Measurements from ENCODE around the gene ABCG1. TPM values are rescaled to one million over a fixed set of nuclear protein-coding genes. Genes with fewer than 3 reads are reported as not detected.

The ABCG1 gene
- total and polyA plus RNA-seq, 2 experiments from 2014 or later, result 8.4 to 10.7 TPM

GRCh38 chr21:42215942-42216725 is 2.8 kb upstream of the ABCG1 start:
- no peaks in the 10 kb centered on the region for H4K20me1 ChIP-seq (ENCODE audit: insufficient read depth, poor library complexity, severe bottlenecking)
- no peak overlapping the region for H3K4me2 ChIP-seq
- no peak overlapping the region for H2AFZ ChIP-seq
- DNase-seq (ENCODE audit: low spot score), result no peak
- H3K4me3 ChIP-seq, result no peak overlapping the region
- WGBS (ENCODE audit: low lambda C conversion rate, missing lambda C conversion rate), result 91% methylated on average over 9 of the region's 9 CpGs
- peaks cover 14% of the 10 kb centered on the region for H3K4me1 ChIP-seq (ENCODE audit: insufficient read depth)
- H3K9me2 ChIP-seq (replicated peaks; ENCODE audit: insufficient read depth), result no peaks in the 10 kb centered on the region
- no peaks in the 10 kb centered on the region for H3K36me3 ChIP-seq (replicated peaks; ENCODE audit: insufficient read depth, low read depth)
- no peaks in the 10 kb centered on the region for H3K9me3 ChIP-seq (ENCODE audit: low read depth)
- no peak overlapping the region for H3K27ac ChIP-seq
- TF ChIP-seq CTCF (IDR thresholded peaks at IDR 0.05; ENCODE audit: poor library complexity), result no peak
- no peak for TF ChIP-seq EZH2 (IDR thresholded peaks at IDR 0.05; ENCODE audit: borderline replicate concordance)
- TF ChIP-seq EZH2phosphoT487 (IDR thresholded peaks at IDR 0.05; ENCODE audit: low read depth, severe bottlenecking, unreplicated experiment), result no peak
- no peaks in the 10 kb centered on the region for H3K79me2 ChIP-seq
- peaks cover 15% of the 10 kb centered on the region for H3K27me3 ChIP-seq

- H3K4me1 ChIP-seq (ENCODE audit: insufficient read depth), result peaks cover 14% of the 10 kb centered on the region
- no peaks in the 10 kb centered on the region for H3K36me3 ChIP-seq (replicated peaks; ENCODE audit: insufficient read depth, low read depth)
- no peaks in the 10 kb centered on the region for H3K9me3 ChIP-seq (ENCODE audit: low read depth)
- TF ChIP-seq EZH2phosphoT487 (IDR thresholded peaks at IDR 0.05; ENCODE audit: low read depth, severe bottlenecking, unreplicated experiment) (no peak), CTCF (IDR thresholded peaks at IDR 0.05; ENCODE audit: poor library complexity) (no peak), EZH2 (IDR thresholded peaks at IDR 0.05; ENCODE audit: borderline replicate concordance) (no peak)
- no peak overlapping the region for H3K27ac ChIP-seq
- no peaks in the 10 kb centered on the region for H3K79me2 ChIP-seq
- 87% methylated on average over 17 of the region's 17 CpGs for WGBS (ENCODE audit: low lambda C conversion rate, missing lambda C conversion rate)
- H3K4me3 ChIP-seq, result no peak overlapping the region
- DNase-seq (ENCODE audit: low spot score), result no peak
- H3K4me2 ChIP-seq, result no peak overlapping the region
- no peak overlapping the region for H2AFZ ChIP-seq
- H3K9me2 ChIP-seq (replicated peaks; ENCODE audit: insufficient read depth), result no peaks in the 10 kb centered on the region
- H3K27me3 ChIP-seq, result peaks cover 15% of the 10 kb centered on the region
- no peaks in the 10 kb centered on the region for H4K20me1 ChIP-seq (ENCODE audit: insufficient read depth, poor library complexity, severe bottlenecking)
Measured at GRCh38 chr21:42216726-42217572, 2.0 kb upstream of the ABCG1 start.

- 7% methylated on average over 12 of the region's 41 CpGs for WGBS (ENCODE audit: low lambda C conversion rate, missing lambda C conversion rate)
- TF ChIP-seq CTCF (IDR thresholded peaks at IDR 0.05; ENCODE audit: poor library complexity) (no peak), EZH2 (IDR thresholded peaks at IDR 0.05; ENCODE audit: borderline replicate concordance) (peak; percentile 58)
- Histone ChIP-seq H3K79me2 (no peaks in the 10 kb centered on the region), H3K9me2 (replicated peaks; ENCODE audit: insufficient read depth) (no peaks in the 10 kb centered on the region), H2AFZ (peak overlapping the region; percentile 56), H3K4me3 (peak overlapping the region; percentile 22), H3K27me3 (peaks cover 15% of the 10 kb centered on the region), H3K9me3 (ENCODE audit: low read depth) (no peaks in the 10 kb centered on the region), H3K36me3 (replicated peaks; ENCODE audit: insufficient read depth, low read depth) (no peaks in the 10 kb centered on the region), H3K27ac (peak overlapping the region; percentile 26), H3K4me1 (ENCODE audit: insufficient read depth) (peaks cover 14% of the 10 kb centered on the region), H4K20me1 (ENCODE audit: insufficient read depth, poor library complexity, severe bottlenecking) (no peaks in the 10 kb centered on the region), H3K4me2 (peak overlapping the region; percentile 98)
- peak; percentile 37 for DNase-seq (ENCODE audit: low spot score)
Measured at GRCh38 chr21:42219606-42220137, 732 bp downstream of the ABCG1 start.
